K562 (cell line): ENCODE data around the gene NKIRAS2. TPM values are rescaled to one million over a fixed set of nuclear protein-coding genes. Genes with fewer than 3 reads are reported as not detected.

Source experiments
- HNRNPLL ChIP-seq: fragments of 200-400 bp; formaldehyde crosslinking; IDR thresholded peaks from 2 replicates; pipeline ENCODE4 v1.6.1; 2017; ENCODE audit warnings: low read length, low read depth, mild to moderate bottlenecking; ENCODE audit not compliant: poor library complexity, severe bottlenecking
- KAT7 ChIP-seq: sonication (generic); formaldehyde crosslinking; IDR thresholded peaks from 2 replicates; pipeline ENCODE4 v1.8.0; 2022; ENCODE audit warnings: missing genetic modification reagents, mild to moderate bottlenecking, borderline replicate concordance
- MTA1 ChIP-seq: fragments of 450-650 bp; IDR thresholded peaks from 2 replicates; pipeline ENCODE4 v1.6.1; 2017; ENCODE audit warnings: borderline replicate concordance
- MXI1 ChIP-seq: IDR thresholded peaks from 2 replicates; pipeline ENCODE4 v1.6.1; 2011; ENCODE audit warnings: low read depth, mild to moderate bottlenecking, improper control_type of control experiment, low read length
- MYBL2 ChIP-seq, 2 experiments: fragments of 450-650 bp in 1 of 2; sonication (generic) in 1 of 2; formaldehyde crosslinking in 1 of 2; IDR thresholded peaks; 2 replicates each; pipeline versions ENCODE4 v1.6.1 to v1.8.1; 2017 to 2022; ENCODE audit warnings: borderline replicate concordance in 1 of 2, inconsistent platforms in 1 of 2, low read depth in 1 of 2, mild to moderate bottlenecking in 1 of 2, missing genetic modification reagents in 1 of 2, moderate library complexity in 1 of 2
- NFATC3 ChIP-seq: fragments of 450-650 bp; IDR thresholded peaks from 2 replicates; pipeline ENCODE4 v1.6.1; 2017; ENCODE audit warnings: mild to moderate bottlenecking
- NR2C2 ChIP-seq, 2 experiments: fragments of 200-800 bp in 1 of 2; sonication (Bioruptor generic) in 1 of 2; sonication (generic) in 1 of 2; formaldehyde crosslinking in 1 of 2; IDR thresholded peaks; 2 replicates each; pipeline versions ENCODE4 v1.6.1 to v1.8.0; 2016 to 2022; ENCODE audit warnings: mild to moderate bottlenecking in 1 of 2, missing compliant biosample characterization in 1 of 2, missing genetic modification characterization in 1 of 2, missing genetic modification reagents in 1 of 2
- PHF21A ChIP-seq: fragments of 450-650 bp; IDR thresholded peaks from 2 replicates; pipeline ENCODE4 v1.6.1; 2017; ENCODE audit warnings: low read depth, borderline replicate concordance
- RBM15 ChIP-seq: fragments of 200-400 bp; formaldehyde crosslinking; IDR thresholded peaks from 2 replicates; pipeline ENCODE4 v1.6.1; 2018; ENCODE audit warnings: mild to moderate bottlenecking, low read length, moderate library complexity; ENCODE audit not compliant: insufficient read depth
- TBL1XR1 ChIP-seq, 2 experiments: IDR thresholded peaks; 2 replicates each; pipeline ENCODE4 v1.6.1; 2012; ENCODE audit warnings: improper control_type of control experiment in 2 of 2, low read length in 2 of 2, mild to moderate bottlenecking in 1 of 2
- TFAM ChIP-seq: fragments of 250-450 bp; sonication (Bioruptor Pico); conservative IDR thresholded peaks from 2 replicates; pipeline ENCODE4 v1.5.0; 2021; ENCODE audit warnings: mild to moderate bottlenecking, moderate library complexity
- ZFP36 ChIP-seq: fragments of 150-350 bp; IDR thresholded peaks from 2 replicates; pipeline ENCODE4 v1.6.1; 2018; ENCODE audit warnings: low read length, low read depth; ENCODE audit not compliant: partially characterized antibody
- ZNF583 ChIP-seq: fragments of 250-450 bp; sonication (Bioruptor Pico); IDR thresholded peaks from 2 replicates; pipeline ENCODE4 v1.4.0; 2020
- ZNF589 ChIP-seq: fragments of 200-800 bp; sonication (Bioruptor generic); IDR thresholded peaks from 2 replicates; pipeline ENCODE4 v1.6.1; 2016; ENCODE audit warnings: low read depth, missing genetic modification characterization, missing compliant biosample characterization
- polyA plus RNA-seq, 8 experiments: library from polyadenylated mRNA; depleted of rRNA in 4 of 8; stranded (reverse) in 5 of 8; unstranded in 3 of 8; fragments of >200 nt; fragmentation: Nextera tagmentation in 2 of 8; fragmentation: Illumina TruSeq in 1 of 8; extraction: Ambion mirVana in 2 of 8; extraction: Trizol in 1 of 8; gene quantifications; 2 replicates each; pipeline versions ENCODE4 v1.2.1 to v1.2.3, GENCODE V29; 2011 to 2014; ENCODE audit warnings: inconsistent platforms in 1 of 8, missing spikeins in 1 of 8
- total RNA-seq, 7 experiments: library from RNA; depleted of rRNA in 6 of 7; stranded (reverse); fragments of >200 nt in 6 of 7; fragmentation: Illumina TruSeq in 2 of 7; extraction: Trizol in 2 of 7; gene quantifications; 2 replicates each; pipeline versions ENCODE4 v1.2.1 to v1.2.3, GENCODE V29; 2011 to 2021; ENCODE audit warnings: low replicate concordance in 1 of 7
- TF ChIP-seq, protein P1 (sequence below), 2 experiments: fragments of 450-650 bp; IDR thresholded peaks; 2 replicates each; pipeline ENCODE4 v1.6.1; 2018; ENCODE audit warnings: mild to moderate bottlenecking in 2 of 2, low read depth in 1 of 2; ENCODE audit not compliant: partially characterized antibody in 2 of 2
- TF ChIP-seq, protein P2 (sequence below), 2 experiments: fragments of 250-450 bp in 1 of 2; fragments of 450-650 bp in 1 of 2; sonication (Bioruptor Pico) in 1 of 2; IDR thresholded peaks; 2 replicates each; pipeline versions ENCODE4 v1.6.1 to v1.8.0; 2016 to 2021; ENCODE audit warnings: mild to moderate bottlenecking in 2 of 2, moderate library complexity in 2 of 2, missing compliant biosample characterization in 1 of 2, missing genetic modification characterization in 1 of 2
- TF ChIP-seq, protein P3 (sequence below), 3 experiments: fragments of 200-800 bp in 1 of 3; sonication (Bioruptor generic) in 1 of 3; sonication (generic) in 1 of 3; formaldehyde crosslinking in 1 of 3; IDR thresholded peaks; 2 replicates each; pipeline versions ENCODE4 v1.6.1 to v1.8.0; 2016 to 2022; ENCODE audit warnings: mild to moderate bottlenecking in 2 of 3, missing compliant biosample characterization in 2 of 3, missing genetic modification characterization in 2 of 3, missing genetic modification reagents in 1 of 3

Gene NKIRAS2
- total and polyA plus RNA-seq, 9 of the 15 experiments (the other 6 are each of a cell fraction or from before 2014, with no cell fraction given) = 10.1 to 65.5 (median 29.8) TPM

DNA sequence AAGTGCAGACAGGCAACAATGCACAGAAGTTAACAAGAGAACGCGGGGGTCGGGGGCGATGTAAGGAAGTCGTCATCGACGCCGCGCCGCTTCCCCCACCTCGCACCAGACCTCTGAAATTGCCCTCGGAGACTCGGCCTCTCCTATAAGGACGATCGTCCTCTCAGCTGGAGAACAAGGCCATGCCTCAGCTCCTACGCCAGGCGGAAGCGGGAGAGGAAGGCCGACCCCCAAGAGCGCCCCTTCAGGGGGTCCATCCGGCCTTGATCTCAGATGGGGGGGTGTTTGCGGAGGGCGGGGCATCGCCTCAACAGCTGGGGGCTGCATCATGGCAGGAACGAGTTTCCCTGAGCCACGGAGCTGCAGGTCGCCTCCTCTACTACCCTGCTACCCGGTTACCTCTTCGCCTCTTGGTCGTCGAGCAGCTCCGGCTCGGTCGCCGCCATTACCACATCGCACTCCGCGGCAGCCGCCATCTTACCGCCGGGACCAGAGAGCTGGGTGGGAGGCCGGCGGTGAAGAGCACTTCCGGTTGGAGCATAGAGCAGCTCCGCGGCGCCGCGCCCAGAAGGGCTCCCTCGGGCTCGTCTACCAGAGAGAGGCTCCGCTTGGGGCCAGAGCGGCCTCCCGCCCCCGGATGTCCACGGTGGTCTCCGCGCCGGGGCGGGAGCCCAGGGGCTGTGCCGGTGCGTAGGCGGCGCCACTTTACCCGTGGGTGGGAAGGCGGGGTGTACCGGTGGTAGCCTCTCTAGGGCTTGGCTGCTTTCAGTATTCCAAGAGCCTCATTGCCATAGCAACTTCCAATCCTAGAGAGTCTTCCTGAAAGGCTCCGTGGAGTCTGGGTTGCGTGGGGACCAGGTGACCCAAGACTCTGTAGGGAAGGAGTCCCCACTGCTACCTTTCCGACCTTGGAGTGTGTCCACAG is 2.7 kb upstream of the NKIRAS2 start, which contains the start of gene DNAJC7 (continued):
- TF ChIP-seq, protein P1, sequence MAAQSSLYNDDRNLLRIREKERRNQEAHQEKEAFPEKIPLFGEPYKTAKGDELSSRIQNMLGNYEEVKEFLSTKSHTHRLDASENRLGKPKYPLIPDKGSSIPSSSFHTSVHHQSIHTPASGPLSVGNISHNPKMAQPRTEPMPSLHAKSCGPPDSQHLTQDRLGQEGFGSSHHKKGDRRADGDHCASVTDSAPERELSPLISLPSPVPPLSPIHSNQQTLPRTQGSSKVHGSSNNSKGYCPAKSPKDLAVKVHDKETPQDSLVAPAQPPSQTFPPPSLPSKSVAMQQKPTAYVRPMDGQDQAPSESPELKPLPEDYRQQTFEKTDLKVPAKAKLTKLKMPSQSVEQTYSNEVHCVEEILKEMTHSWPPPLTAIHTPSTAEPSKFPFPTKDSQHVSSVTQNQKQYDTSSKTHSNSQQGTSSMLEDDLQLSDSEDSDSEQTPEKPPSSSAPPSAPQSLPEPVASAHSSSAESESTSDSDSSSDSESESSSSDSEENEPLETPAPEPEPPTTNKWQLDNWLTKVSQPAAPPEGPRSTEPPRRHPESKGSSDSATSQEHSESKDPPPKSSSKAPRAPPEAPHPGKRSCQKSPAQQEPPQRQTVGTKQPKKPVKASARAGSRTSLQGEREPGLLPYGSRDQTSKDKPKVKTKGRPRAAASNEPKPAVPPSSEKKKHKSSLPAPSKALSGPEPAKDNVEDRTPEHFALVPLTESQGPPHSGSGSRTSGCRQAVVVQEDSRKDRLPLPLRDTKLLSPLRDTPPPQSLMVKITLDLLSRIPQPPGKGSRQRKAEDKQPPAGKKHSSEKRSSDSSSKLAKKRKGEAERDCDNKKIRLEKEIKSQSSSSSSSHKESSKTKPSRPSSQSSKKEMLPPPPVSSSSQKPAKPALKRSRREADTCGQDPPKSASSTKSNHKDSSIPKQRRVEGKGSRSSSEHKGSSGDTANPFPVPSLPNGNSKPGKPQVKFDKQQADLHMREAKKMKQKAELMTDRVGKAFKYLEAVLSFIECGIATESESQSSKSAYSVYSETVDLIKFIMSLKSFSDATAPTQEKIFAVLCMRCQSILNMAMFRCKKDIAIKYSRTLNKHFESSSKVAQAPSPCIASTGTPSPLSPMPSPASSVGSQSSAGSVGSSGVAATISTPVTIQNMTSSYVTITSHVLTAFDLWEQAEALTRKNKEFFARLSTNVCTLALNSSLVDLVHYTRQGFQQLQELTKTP (IDR thresholded peaks at IDR 0.05; ENCODE audit: low read depth in 1 of 2, partially characterized antibody in 2 of 2) = peak in 1 of 2 experiments; percentile 20
- TF ChIP-seq ZNF589 (CRISPR knock-in tag) (no peak), ZFP36 (no peak), MXI1 (peak; percentile 7; the same call in 1 of the 2 replicates), NR2C2 (CRISPR knock-in tag; IDR thresholded peaks at IDR 0.05) (no peak), NR2C2 (tag; IDR thresholded peaks at IDR 0.05) (peak; percentile 76), RBM15 (no peak), NFATC3 (no peak), TFAM (CRISPR knock-in tag) (no peak), PHF21A (no peak), ZNF583 (CRISPR knock-in tag) (no peak), TBL1XR1 (IDR thresholded peaks at IDR 0.05; ENCODE audit: low read length in 2 of 2) (no peak; a peak in 1 of 4 replicates), MYBL2 (IDR thresholded peaks at IDR 0.05; ENCODE audit: low read depth) (no peak), MYBL2 (CRISPR knock-in tag; IDR thresholded peaks at IDR 0.05; ENCODE audit: borderline replicate concordance) (no peak), KAT7 (peak; percentile 5; the same call in 1 of the 2 replicates), HNRNPLL (peak; percentile 49), MTA1 (no peak)
- TF ChIP-seq, protein P2, sequence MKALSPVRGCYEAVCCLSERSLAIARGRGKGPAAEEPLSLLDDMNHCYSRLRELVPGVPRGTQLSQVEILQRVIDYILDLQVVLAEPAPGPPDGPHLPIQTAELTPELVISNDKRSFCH (CRISPR knock-in tag; IDR thresholded peaks at IDR 0.05) = no peak
- TF ChIP-seq, protein P2 (tag; IDR thresholded peaks at IDR 0.05) = 0 out of 2 replicates have a peak, but pooled peaks have one; percentile 36
- TF ChIP-seq, protein P3, sequence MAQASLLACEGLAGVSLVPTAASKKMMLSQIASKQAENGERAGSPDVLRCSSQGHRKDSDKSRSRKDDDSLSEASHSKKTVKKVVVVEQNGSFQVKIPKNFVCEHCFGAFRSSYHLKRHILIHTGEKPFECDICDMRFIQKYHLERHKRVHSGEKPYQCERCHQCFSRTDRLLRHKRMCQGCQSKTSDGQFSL (CRISPR knock-in tag; IDR thresholded peaks at IDR 0.05) = peak; percentile 98
- TF ChIP-seq, protein P3 (tag; IDR thresholded peaks at IDR 0.05) = peak in 1 of 2 experiments; percentile 93; a peak in 2 of 4 replicates
